GM18508 (cell line): ENCODE data around the gene PSMA6.
"Not testable (repeated sequence)": the region's sequence is repeated elsewhere in the genome, so short reads cannot be mapped to it uniquely, and the experiment has no call there.

ENCODE experiments used
- ATAC-seq: cut with Tn5 transposase; IDR thresholded peaks from one replicate; pipeline ENCODE4 v1.9.1; 2021; ENCODE audit warnings: moderate number of reproducible peaks; ENCODE audit not compliant: insufficient read depth, unreplicated experiment

Gene PSMA6

GRCh38 chr14:35281341-35281740, 10.8 kb upstream of the PSMA6 start:
- ATAC-seq: no peak

GRCh38 chr14:35284506-35284905, 7.7 kb upstream of the PSMA6 start:
- ATAC-seq: no peak

- ATAC-seq: peak; percentile 57
Measured at GRCh38 chr14:35285168-35286002, 6.8 kb upstream of the PSMA6 start.

DNA sequence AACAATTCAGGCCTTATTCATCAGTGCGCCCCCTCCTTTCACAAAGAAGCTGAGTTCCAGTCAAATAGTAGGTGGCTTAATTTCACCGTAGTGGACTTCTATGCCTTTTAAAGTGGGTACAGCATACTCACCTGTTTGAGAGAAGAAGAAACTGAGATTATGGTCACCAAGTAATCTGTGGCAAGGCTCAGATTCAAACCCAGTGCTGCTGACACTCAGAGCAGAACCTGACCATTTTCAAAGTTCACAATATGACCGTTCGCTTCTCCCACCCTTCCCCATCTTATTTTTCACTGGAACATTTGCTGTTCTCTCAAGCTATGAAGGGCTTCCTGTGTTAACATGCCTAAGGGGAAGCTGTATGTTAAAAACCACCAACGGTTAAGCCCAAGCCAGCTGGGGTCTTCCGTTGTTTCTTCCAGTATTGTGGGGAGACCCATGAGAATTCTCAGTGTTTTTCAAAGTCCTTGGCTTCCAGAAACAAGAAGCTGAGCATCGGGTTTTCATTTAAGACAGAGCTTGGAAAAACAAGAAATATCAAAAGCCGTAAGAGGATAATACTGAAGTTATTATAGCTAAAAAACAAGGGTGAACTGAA, 6.1 kb upstream of the PSMA6 start:
- ATAC-seq: no peak

- ATAC-seq: no peak
Measured at GRCh38 chr14:35286707-35287106, 5.5 kb upstream of the PSMA6 start.

DNA sequence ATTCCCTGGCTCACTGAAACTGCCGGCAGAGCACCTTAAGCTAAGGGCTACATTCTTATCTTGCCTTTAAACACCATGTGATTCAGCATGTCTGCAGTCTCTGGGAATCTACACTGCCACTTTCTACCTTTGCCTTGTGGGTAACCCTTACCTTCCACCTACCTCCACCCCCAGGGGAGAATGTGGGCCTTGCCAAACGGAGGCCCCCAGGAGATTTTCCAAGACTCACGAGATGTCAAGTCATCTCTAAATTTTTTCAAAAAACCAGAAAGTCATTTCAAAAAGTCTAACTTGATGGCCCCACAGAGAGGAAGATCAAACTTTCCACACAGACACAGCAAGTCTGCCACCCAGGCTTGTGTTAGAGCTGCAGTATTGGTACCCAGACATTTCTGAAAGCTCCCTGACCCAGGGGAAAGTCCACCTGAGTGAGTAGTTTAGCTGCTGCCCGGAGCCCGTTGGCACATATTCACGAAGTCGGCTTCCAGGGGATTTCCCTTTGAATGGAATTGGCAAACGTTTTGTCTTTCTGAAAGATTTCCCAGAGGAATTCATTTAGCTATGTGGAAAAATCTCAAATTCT, 4.7 kb upstream of the PSMA6 start:
- no peak for ATAC-seq

DNA sequence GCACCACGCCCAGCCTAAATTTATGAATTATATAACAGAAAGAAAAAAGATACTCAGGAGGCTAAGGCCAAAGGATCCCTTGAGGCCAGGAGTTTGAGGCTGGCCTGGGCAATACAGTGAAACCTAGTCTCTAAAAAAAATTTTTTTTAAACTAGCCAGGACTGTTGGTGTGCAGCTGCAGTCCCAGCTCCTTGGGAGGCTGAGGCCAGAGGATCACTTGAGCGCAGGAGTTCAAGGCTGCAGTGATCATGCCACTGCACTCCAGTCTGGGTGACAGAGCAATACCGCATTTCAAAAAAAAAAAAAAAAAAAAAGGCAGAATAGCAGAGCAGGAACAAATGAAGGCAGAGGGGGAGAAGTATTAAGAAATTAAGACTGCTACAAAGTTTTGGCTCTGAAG, 2.6 kb upstream of the PSMA6 start:
- no peak for ATAC-seq

DNA sequence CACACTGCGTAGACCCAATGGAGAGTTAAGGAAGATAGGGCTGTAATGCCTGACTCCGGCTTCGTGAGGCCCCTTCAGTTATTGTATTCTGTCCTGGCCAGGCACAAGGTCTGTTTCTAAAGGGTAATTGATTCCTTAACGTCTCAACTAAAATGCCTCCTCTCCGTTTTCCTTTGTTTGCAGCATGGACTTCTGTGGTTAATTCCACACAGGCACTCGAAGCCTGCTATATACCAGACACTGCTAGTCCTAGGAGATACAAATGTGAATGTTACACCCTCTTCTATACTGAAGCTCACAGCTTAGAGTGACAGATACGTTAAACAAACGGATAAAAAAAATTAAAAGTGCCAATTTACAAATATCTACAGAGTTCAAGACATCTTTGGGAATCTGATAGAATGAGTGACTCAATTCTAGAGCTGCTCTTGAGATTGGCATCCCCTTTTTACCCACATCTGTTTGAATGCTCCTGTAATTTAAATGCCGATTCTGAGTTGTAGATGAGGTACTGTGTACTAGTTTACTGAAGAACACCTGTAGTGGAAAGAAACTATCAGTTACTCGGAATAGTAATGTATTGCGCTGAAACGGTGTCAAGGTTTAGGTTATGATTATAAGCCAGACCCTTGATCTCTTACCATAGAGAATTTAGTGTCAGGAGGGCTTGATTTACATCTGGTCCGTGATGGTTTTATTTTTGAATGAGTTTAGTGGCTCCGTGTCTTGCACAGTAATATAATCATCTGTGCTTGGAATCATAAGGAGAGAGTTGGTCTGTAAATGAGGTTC, 784 bp downstream of the PSMA6 start:
- no peak for ATAC-seq

DNA sequence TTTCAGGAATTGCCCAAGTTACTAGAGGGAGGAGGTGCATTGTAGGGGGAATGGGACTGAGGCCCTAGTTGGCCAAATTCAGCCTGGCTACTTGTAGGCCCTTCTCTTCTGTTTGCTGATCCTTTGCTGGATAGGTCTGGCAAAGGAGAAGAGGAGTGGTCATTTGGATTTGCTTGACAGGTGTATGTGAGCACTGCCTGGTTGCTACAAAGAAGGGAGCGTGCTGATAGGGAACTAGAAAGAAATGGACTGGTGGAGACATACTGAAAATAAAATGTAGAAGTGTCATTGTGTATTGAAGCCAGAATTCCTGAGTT, 3.6 kb downstream of the PSMA6 start:
- no peak for ATAC-seq

DNA sequence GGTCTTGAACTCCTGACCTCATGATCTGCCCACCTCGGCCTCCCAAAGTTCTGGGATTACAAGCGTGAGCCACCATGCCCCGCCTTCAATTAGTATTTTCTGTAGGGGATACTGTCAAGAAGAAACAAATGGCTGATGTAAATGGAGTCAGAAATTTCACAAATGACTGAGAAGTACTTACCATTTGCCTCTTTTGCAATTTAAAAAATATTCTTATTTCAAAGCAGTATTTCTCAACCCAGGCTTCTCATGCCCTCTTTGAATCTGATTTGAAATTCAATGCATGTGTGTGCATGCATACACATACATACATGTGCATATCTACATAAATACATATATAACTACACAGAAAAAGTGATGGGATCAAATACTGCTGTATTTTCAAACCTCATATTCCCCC, 4.4 kb downstream of the PSMA6 start:
- ATAC-seq: no peak

DNA sequence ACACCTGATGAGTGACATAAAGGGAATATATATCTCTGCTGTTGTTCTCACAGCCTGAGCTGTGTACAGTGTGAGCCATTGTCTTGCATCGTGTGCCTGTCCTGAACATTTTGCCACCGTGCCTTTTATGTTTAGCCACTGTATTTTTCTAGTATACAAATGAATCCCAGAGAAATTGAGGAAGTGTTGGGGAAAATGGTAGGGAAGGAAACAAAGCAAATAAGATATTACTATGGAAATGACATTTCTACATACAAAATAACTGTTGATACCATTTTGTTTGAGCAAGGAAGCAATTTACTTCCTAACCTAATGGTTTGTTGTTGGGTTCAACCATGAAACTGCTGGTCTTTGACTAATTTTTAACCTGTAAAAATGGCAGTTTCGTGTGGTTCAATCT, 5.5 kb downstream of the PSMA6 start:
- no peak for ATAC-seq

DNA sequence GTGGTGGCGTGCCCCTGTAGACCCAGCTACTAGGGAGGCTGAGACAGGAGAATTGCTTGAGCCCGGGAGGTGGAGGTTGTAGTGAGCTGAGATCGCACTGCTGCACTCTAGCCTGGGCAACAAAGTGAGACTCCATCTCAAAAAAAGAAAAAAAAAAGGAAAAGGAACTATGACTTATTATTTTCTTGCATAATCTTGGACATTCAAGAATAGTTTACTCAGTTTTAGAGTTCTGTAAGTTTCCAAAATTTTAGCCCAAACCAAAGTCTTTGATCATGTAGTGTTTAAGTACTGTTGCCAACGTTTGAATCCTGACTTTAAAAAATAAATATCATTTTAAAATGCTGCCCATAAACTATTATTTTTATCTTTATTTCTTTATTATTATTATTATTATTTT, 6.2 kb downstream of the PSMA6 start:
- ATAC-seq: no peak

DNA sequence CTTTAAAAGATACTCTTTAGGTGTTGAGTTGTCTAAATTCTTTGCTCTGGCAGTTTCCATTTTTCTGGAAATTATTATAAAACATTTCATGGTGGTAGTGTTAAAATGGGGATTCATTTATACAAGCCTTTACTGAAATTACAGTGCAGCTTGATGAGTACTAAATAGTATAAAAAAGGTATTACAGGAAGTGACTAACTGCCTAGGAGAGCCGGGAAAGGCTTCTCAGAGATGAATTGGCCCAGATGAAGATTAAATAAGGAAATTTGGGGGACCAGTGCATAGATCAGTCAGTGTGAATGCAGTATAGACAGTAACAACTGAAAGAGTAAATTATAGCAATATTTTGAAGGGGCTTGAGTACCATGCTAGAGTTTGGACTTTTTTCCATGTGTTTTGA, 7.5 kb downstream of the PSMA6 start:
- ATAC-seq: no peak

- no peak for ATAC-seq
Measured at GRCh38 chr14:35300228-35300627, 8.0 kb downstream of the PSMA6 start.

DNA sequence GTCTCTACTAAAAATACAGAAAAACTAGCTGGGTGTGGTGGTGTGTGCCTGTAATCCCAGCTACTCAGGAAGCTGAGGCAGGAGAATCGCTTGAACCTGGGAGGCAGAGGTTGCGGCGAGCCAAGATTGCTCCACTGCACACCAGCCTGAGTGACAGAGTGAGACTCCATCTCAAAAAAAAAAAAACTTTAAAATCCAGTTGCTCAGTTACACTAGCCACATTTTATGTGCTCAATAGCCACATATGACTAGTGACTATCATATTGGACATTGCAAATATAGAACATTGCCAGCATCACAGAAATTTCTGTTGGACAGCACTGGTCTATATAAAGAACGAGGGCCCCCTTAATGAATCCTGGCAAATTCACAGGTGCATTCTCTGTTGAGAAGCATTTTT, 9.2 kb downstream of the PSMA6 start:
- ATAC-seq: not testable (repeated sequence)

GRCh38 chr14:35301735-35302528, 9.8 kb downstream of the PSMA6 start:
- no peak for ATAC-seq

DNA sequence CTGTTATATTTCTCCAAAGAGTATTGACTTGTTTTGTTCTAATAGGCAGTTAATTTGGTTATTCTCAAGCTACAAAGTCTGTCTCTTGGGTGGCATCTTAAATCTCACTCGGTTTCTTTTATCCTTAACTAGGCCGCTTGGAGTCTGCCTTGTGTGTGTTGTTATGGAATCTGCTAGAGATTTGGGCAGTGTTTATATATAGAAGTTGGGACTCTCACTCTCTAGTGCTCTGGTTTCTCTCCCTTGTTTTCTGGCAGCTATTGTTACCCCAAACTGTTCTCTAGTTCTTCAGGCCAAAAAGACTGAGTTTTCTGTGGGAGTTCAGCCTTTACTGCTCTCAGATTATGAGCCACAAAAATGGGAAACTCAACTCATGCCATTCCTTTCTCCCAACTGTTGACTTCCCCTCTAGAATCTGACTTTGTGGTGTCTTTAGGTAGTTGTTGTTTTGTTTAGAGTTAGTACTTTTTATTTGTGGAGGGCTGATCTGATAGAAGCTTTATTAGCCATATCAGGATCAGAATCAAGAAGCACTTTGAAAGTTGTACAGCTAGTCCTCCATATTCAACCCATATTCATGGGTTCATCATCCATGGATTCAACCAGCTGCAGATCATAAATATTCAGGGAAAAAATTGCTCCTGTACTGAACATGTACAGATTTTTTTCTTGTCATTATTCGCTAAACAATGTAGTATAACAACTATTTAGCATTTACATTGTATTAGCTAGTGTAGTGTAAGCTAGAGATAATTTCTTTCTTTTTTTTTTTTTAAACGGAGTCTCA, 11.2 kb downstream of the PSMA6 start:
- ATAC-seq: no peak

GRCh38 chr14:35304812-35305462, 12.8 kb downstream of the PSMA6 start:
- no peak for ATAC-seq

- no peak for ATAC-seq
Measured at GRCh38 chr14:35305633-35306032, 13.5 kb downstream of the PSMA6 start.
